GM18499 (cell line): ENCODE results near the gene SLC38A11.
"Not testable (repeated sequence)": the region's sequence is repeated elsewhere in the genome, so short reads cannot be mapped to it uniquely, and the experiment has no call there.

Source experiments
- ATAC-seq: cut with Tn5 transposase; IDR thresholded peaks from one replicate; pipeline ENCODE4 v1.9.1; 2021; ENCODE audit warnings: moderate number of reproducible peaks; ENCODE audit not compliant: insufficient read depth, unreplicated experiment

SLC38A11 gene

GRCh38 chr2:164954954-164955701, at the start of gene SLC38A11:
Gene SLC38A11 (minus strand): TSS chr2:164955525. CDS start chr2:164955247, 278 bp downstream.
- no peak for ATAC-seq

- no peak for ATAC-seq
Observed at GRCh38 chr2:165003443-165004130, 48.3 kb upstream of the SLC38A11 start.

GRCh38 chr2:165002638-165003037, 47.3 kb upstream of the SLC38A11 start:
- no peak for ATAC-seq

- not testable (repeated sequence) for ATAC-seq
Observed at GRCh38 chr2:164994664-164995299, 39.5 kb upstream of the SLC38A11 start.

GRCh38 chr2:164993287-164994016, 38.1 kb upstream of the SLC38A11 start:
- no peak for ATAC-seq

GRCh38 chr2:164992818-164993217, 37.5 kb upstream of the SLC38A11 start:
- no peak for ATAC-seq

- peak; percentile 14 for ATAC-seq
Observed at GRCh38 chr2:164992093-164992454, 36.7 kb upstream of the SLC38A11 start.

GRCh38 chr2:164991361-164992092, 36.2 kb upstream of the SLC38A11 start:
- ATAC-seq: peak; percentile 53

GRCh38 chr2:164990953-164991352, 35.6 kb upstream of the SLC38A11 start:
- not testable (repeated sequence) for ATAC-seq

- ATAC-seq: not testable (repeated sequence)
Observed at GRCh38 chr2:164988805-164989204, 33.5 kb upstream of the SLC38A11 start.

- ATAC-seq: not testable (repeated sequence)
Observed at GRCh38 chr2:164986027-164986426, 30.7 kb upstream of the SLC38A11 start.

- no peak for ATAC-seq
Observed at GRCh38 chr2:164984428-164984827, 29.1 kb upstream of the SLC38A11 start.

- no peak for ATAC-seq
Observed at GRCh38 chr2:164981217-164981990, 26.1 kb upstream of the SLC38A11 start.

GRCh38 chr2:164980688-164981087, 25.4 kb upstream of the SLC38A11 start:
- not testable (repeated sequence) for ATAC-seq

- no peak for ATAC-seq
Observed at GRCh38 chr2:164979113-164979512, 23.8 kb upstream of the SLC38A11 start.

GRCh38 chr2:164976875-164977470, 21.6 kb upstream of the SLC38A11 start:
- ATAC-seq: not testable (repeated sequence)

- ATAC-seq: no peak
Observed at GRCh38 chr2:164976301-164976700, 21.0 kb upstream of the SLC38A11 start.

- ATAC-seq: no peak
Observed at GRCh38 chr2:164975891-164976290, 20.6 kb upstream of the SLC38A11 start.

- ATAC-seq: no peak
Observed at GRCh38 chr2:164974221-164974620, 18.9 kb upstream of the SLC38A11 start.
